GM23338 (cell line): ENCODE data around the gene MERTK. TPM values are rescaled to one million over a fixed set of nuclear protein-coding genes. Genes with fewer than 3 reads are reported as not detected.

Source experiments
- ATAC-seq: fragments of 200-7000 bp; cut with Tn5 transposase; 3 replicates; pipeline ENCODE4 v1.9.1; 2020
- DNase-seq: peaks from one replicate; pipeline ENCODE4 v3.0.0-alpha.2; 2015; ENCODE audit warnings: low spot score
- H2AFZ ChIP-seq: fragments of 200-600 bp; sonication (generic); 2 replicates; pipeline ENCODE4 v1.8.0; 2016; ENCODE audit warnings: antibody characterized with exemption, mild to moderate bottlenecking, moderate library complexity
- H3F3A ChIP-seq: fragments of 200-600 bp; sonication (generic); replicated peaks from 2 replicates; pipeline ENCODE4 v1.8.0; 2017; ENCODE audit warnings: antibody characterized with exemption, mixed run types, low read depth
- H3K27ac ChIP-seq: fragments of 200-600 bp; sonication (generic); 2 replicates; pipeline ENCODE4 v1.6.1; 2016; ENCODE audit warnings: low read depth
- H3K27me3 ChIP-seq: fragments of 200-600 bp; sonication (generic); 2 replicates; pipeline ENCODE4 v1.8.0; 2016; ENCODE audit warnings: mild to moderate bottlenecking, mixed run types, moderate library complexity; ENCODE audit not compliant: insufficient read depth
- H3K36me3 ChIP-seq: fragments of 200-600 bp; sonication (generic); 2 replicates; pipeline ENCODE4 v1.8.0; 2016; ENCODE audit warnings: mild to moderate bottlenecking; ENCODE audit not compliant: insufficient read depth
- H3K4me1 ChIP-seq: fragments of 200-600 bp; sonication (generic); 2 replicates; pipeline ENCODE4 v1.8.0; 2016; ENCODE audit warnings: mild to moderate bottlenecking, moderate library complexity; ENCODE audit not compliant: insufficient read depth
- H3K4me2 ChIP-seq: fragments of 200-600 bp; sonication (generic); 2 replicates; pipeline ENCODE4 v1.7.1; 2017; ENCODE audit warnings: mixed run types
- H3K4me3 ChIP-seq: fragments of 200-600 bp; sonication (generic); 2 replicates; pipeline ENCODE4 v1.6.1; 2016; ENCODE audit warnings: mixed run types
- H3K79me2 ChIP-seq: fragments of 200-600 bp; sonication (generic); replicated peaks from 2 replicates; pipeline ENCODE4 v1.8.0; 2017; ENCODE audit warnings: mild to moderate bottlenecking; ENCODE audit not compliant: insufficient read depth
- H3K9me2 ChIP-seq: fragments of 200-600 bp; sonication (generic); 2 replicates; pipeline ENCODE4 v1.8.0; 2017; ENCODE audit not compliant: insufficient read depth
- H4K20me1 ChIP-seq: fragments of 200-600 bp; sonication (generic); replicated peaks from 2 replicates; pipeline ENCODE4 v1.8.0; 2017; ENCODE audit warnings: mild to moderate bottlenecking; ENCODE audit not compliant: insufficient read depth
- H3K27ac Mint-ChIP-seq: 2 replicates; pipeline ENCODE4 v1.8.0; 2020; ENCODE audit warnings: inconsistent platforms, mild to moderate bottlenecking, moderate library complexity, mixed read lengths
- H3K27me3 Mint-ChIP-seq: 3 replicates; pipeline ENCODE4 v1.8.0; 2022; ENCODE audit warnings: low read depth, mild to moderate bottlenecking, moderate library complexity, mixed read lengths, inconsistent platforms; ENCODE audit not compliant: insufficient read depth, poor library complexity
- H3K36me3 Mint-ChIP-seq: 3 replicates; pipeline ENCODE4 v1.8.0; 2021; ENCODE audit warnings: low read depth, mild to moderate bottlenecking, inconsistent platforms, moderate library complexity, mixed read lengths
- H3K4me1 Mint-ChIP-seq: 3 replicates; pipeline ENCODE4 v1.8.0; 2020; ENCODE audit warnings: mild to moderate bottlenecking, inconsistent platforms, mixed read lengths
- H3K4me3 Mint-ChIP-seq: 3 replicates; pipeline ENCODE4 v1.8.0; 2021; ENCODE audit warnings: moderate library complexity, mild to moderate bottlenecking, inconsistent platforms, mixed read lengths
- H3K9me3 Mint-ChIP-seq: 3 replicates; pipeline ENCODE4 v1.8.0; 2020; ENCODE audit warnings: moderate library complexity, mild to moderate bottlenecking, inconsistent platforms, mixed read lengths
- CREB1 ChIP-seq: fragments of 250-450 bp; sonication (Bioruptor Pico); IDR thresholded peaks from 2 replicates; pipeline ENCODE4 v1.5.0; 2020; ENCODE audit warnings: low read depth, mild to moderate bottlenecking, moderate library complexity
- EZH2 ChIP-seq: fragments of 200-600 bp; sonication (generic); IDR thresholded peaks from one replicate; pipeline ENCODE4 v1.8.0; 2017; ENCODE audit warnings: antibody characterized with exemption, mild to moderate bottlenecking, low read depth; ENCODE audit not compliant: unreplicated experiment
- EZH2phosphoT487 ChIP-seq: fragments of 200-600 bp; sonication (generic); IDR thresholded peaks from one replicate; pipeline ENCODE4 v1.8.1; 2018; ENCODE audit warnings: antibody characterized with exemption; ENCODE audit not compliant: unreplicated experiment
- JUNB ChIP-seq: IDR thresholded peaks from one replicate; pipeline ENCODE4 v1.6.1; 2016; ENCODE audit warnings: antibody characterized with exemption; ENCODE audit not compliant: unreplicated experiment
- NANOG ChIP-seq: IDR thresholded peaks from 2 replicates; pipeline ENCODE4 v1.6.1; 2016; ENCODE audit warnings: antibody characterized with exemption, borderline replicate concordance
- POLR2AphosphoS5 ChIP-seq: IDR thresholded peaks from 2 replicates; pipeline ENCODE4 v1.6.1; 2016; ENCODE audit warnings: antibody characterized with exemption, low read depth
- STAT1 ChIP-seq: IDR thresholded peaks from one replicate; pipeline ENCODE4 v1.6.1; 2016; ENCODE audit warnings: antibody characterized with exemption; ENCODE audit not compliant: unreplicated experiment
- ZNF114 ChIP-seq: fragments of 250-450 bp; sonication (Bioruptor Pico); IDR thresholded peaks from 2 replicates; pipeline ENCODE4 v1.5.0; 2020; ENCODE audit warnings: mild to moderate bottlenecking, moderate library complexity
- ZNF331 ChIP-seq: fragments of 250-450 bp; sonication (Bioruptor Pico); IDR thresholded peaks from 2 replicates; pipeline ENCODE4 v1.5.0; 2020; ENCODE audit warnings: low read depth, mild to moderate bottlenecking, moderate library complexity
- polyA plus RNA-seq: library from polyadenylated mRNA; unstranded; fragments of >200 nt; fragmentation: Nextera tagmentation; extraction: Ambion mirVana; gene quantifications from 2 replicates; pipeline ENCODE4 v1.2.1, GENCODE V29; 2016
- total RNA-seq: library from RNA; depleted of rRNA; stranded (reverse); fragments of >200 nt; shearing (Covaris generic); gene quantifications from 2 replicates; pipeline ENCODE4 v1.2.3, GENCODE V29; 2014
- TF ChIP-seq, protein P1 (sequence below): fragments of 250-450 bp; sonication (Bioruptor Pico); IDR thresholded peaks from 2 replicates; pipeline ENCODE4 v1.5.0; 2020; ENCODE audit warnings: mild to moderate bottlenecking, moderate library complexity
- TF ChIP-seq, protein P2 (sequence below), 2 experiments: fragments of 200-600 bp in 1 of 2; sonication (generic) in 1 of 2; conservative IDR thresholded peaks; 2 replicates each; pipeline versions ENCODE4 v1.5.1 to v1.6.1; 2016 to 2017; ENCODE audit warnings: antibody characterized with exemption in 2 of 2, low read depth in 2 of 2, mild to moderate bottlenecking in 2 of 2, moderate library complexity in 1 of 2
- TF ChIP-seq, protein P3 (sequence below): IDR thresholded peaks from 2 replicates; pipeline ENCODE4 v1.6.1; 2016; ENCODE audit warnings: antibody characterized with exemption
- TF ChIP-seq, protein P4 (sequence below): IDR thresholded peaks from one replicate; pipeline ENCODE4 v1.6.1; 2018; ENCODE audit warnings: antibody characterized with exemption; ENCODE audit not compliant: unreplicated experiment

MERTK gene
- total and polyA plus RNA-seq, 2 experiments from 2014 or later: 3.0 to 9.0 TPM

DNA sequence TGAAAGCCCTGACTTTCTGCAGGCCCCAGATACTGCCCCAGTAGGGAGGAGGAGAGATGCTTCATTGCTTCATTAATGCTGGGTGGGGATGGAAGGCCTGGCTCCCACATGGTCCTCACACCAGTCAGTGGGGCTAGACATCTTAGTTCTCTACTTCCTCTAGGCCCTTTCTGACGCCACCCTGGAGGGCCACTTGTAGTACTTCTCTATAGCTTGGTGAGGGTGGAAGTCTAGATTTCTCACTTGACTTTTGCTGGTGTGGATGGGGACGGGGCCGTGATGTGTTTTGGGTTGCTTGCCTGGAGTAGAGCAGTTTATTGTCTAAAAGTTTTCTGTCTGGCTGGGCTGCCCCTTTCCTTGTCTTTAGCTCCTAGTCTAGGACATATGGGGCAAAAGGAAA, 18.7 kb downstream of the MERTK start (continued):
- TF ChIP-seq ZNF331 (CRISPR knock-in tag) (no peak), NANOG (no peak)

DNA sequence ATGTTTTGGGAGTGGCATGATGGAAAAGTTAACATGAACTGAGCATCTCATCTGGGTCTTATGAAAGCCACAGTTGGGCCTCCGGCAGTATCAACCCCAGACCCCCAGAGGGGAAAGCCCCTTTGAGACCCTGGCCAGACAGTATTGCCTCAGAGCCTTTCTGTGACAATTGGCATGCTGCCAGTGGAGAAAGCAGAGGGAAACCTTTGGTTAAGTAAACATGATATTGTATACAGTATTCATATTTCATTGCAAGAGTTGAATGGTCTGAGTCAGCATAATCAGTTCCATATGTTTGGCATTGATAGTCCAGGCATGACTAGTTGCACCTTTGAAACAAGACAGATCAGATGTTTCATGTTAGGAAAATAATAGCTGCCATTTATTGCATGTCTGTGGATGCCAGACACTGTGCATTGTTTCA, 20.0 kb downstream of the MERTK start:
- H3K27me3 Mint-ChIP-seq: peaks cover 7% of the 10 kb centered on the region
- no peak for ATAC-seq
- H3K4me2 ChIP-seq: no peak overlapping the region
- H3K79me2 ChIP-seq: 0 out of 2 replicates have a peak, but pooled peaks cover 5% of the 10 kb centered on the region
- H3K4me3 Mint-ChIP-seq: no peak overlapping the region
- H3K27me3 ChIP-seq: no peaks in the 10 kb centered on the region
- H4K20me1 ChIP-seq: no peaks in the 10 kb centered on the region; the same call in 1 of the 2 replicates
- no peak overlapping the region for H3K27ac Mint-ChIP-seq
- H3K4me3 ChIP-seq: no peak overlapping the region
- no peaks in the 10 kb centered on the region for H3K36me3 Mint-ChIP-seq
- no peaks in the 10 kb centered on the region for H3K9me3 Mint-ChIP-seq
- TF ChIP-seq JUNB: no peak
- no peak for TF ChIP-seq ZNF114 (CRISPR knock-in tag)
- TF ChIP-seq, protein P1, sequence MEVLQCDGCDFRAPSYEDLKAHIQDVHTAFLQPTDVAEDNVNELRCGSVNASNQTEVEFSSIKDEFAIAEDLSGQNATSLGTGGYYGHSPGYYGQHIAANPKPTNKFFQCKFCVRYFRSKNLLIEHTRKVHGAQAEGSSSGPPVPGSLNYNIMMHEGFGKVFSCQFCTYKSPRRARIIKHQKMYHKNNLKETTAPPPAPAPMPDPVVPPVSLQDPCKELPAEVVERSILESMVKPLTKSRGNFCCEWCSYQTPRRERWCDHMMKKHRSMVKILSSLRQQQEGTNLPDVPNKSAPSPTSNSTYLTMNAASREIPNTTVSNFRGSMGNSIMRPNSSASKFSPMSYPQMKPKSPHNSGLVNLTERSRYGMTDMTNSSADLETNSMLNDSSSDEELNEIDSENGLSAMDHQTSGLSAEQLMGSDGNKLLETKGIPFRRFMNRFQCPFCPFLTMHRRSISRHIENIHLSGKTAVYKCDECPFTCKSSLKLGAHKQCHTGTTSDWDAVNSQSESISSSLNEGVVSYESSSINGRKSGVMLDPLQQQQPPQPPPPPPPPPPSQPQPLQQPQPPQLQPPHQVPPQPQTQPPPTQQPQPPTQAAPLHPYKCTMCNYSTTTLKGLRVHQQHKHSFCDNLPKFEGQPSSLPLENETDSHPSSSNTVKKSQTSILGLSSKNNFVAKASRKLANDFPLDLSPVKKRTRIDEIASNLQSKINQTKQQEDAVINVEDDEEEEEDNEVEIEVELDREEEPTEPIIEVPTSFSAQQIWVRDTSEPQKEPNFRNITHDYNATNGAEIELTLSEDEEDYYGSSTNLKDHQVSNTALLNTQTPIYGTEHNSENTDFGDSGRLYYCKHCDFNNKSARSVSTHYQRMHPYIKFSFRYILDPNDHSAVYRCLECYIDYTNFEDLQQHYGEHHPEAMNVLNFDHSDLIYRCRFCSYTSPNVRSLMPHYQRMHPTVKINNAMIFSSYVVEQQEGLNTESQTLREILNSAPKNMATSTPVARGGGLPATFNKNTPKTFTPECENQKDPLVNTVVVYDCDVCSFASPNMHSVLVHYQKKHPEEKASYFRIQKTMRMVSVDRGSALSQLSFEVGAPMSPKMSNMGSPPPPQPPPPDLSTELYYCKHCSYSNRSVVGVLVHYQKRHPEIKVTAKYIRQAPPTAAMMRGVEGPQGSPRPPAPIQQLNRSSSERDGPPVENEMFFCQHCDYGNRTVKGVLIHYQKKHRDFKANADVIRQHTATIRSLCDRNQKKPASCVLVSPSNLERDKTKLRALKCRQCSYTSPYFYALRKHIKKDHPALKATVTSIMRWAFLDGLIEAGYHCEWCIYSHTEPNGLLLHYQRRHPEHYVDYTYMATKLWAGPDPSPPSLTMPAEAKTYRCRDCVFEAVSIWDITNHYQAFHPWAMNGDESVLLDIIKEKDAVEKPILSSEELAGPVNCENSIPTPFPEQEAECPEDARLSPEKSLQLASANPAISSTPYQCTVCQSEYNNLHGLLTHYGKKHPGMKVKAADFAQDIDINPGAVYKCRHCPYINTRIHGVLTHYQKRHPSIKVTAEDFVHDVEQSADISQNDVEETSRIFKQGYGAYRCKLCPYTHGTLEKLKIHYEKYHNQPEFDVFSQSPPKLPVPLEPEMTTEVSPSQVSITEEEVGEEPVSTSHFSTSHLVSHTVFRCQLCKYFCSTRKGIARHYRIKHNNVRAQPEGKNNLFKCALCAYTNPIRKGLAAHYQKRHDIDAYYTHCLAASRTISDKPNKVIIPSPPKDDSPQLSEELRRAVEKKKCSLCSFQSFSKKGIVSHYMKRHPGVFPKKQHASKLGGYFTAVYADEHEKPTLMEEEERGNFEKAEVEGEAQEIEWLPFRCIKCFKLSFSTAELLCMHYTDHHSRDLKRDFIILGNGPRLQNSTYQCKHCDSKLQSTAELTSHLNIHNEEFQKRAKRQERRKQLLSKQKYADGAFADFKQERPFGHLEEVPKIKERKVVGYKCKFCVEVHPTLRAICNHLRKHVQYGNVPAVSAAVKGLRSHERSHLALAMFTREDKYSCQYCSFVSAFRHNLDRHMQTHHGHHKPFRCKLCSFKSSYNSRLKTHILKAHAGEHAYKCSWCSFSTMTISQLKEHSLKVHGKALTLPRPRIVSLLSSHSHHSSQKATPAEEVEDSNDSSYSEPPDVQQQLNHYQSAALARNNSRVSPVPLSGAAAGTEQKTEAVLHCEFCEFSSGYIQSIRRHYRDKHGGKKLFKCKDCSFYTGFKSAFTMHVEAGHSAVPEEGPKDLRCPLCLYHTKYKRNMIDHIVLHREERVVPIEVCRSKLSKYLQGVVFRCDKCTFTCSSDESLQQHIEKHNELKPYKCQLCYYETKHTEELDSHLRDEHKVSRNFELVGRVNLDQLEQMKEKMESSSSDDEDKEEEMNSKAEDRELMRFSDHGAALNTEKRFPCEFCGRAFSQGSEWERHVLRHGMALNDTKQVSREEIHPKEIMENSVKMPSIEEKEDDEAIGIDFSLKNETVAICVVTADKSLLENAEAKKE (CRISPR knock-in tag): no peak
- TF ChIP-seq STAT1: no peak
- TF ChIP-seq, protein P2, sequence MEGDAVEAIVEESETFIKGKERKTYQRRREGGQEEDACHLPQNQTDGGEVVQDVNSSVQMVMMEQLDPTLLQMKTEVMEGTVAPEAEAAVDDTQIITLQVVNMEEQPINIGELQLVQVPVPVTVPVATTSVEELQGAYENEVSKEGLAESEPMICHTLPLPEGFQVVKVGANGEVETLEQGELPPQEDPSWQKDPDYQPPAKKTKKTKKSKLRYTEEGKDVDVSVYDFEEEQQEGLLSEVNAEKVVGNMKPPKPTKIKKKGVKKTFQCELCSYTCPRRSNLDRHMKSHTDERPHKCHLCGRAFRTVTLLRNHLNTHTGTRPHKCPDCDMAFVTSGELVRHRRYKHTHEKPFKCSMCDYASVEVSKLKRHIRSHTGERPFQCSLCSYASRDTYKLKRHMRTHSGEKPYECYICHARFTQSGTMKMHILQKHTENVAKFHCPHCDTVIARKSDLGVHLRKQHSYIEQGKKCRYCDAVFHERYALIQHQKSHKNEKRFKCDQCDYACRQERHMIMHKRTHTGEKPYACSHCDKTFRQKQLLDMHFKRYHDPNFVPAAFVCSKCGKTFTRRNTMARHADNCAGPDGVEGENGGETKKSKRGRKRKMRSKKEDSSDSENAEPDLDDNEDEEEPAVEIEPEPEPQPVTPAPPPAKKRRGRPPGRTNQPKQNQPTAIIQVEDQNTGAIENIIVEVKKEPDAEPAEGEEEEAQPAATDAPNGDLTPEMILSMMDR (conservative IDR thresholded peaks at IDR 0.05; ENCODE audit: low read depth in 2 of 2): no peak
- TF ChIP-seq EZH2: no peak
- TF ChIP-seq CREB1 (CRISPR knock-in tag): no peak
- TF ChIP-seq ZNF331 (CRISPR knock-in tag): no peak
- no peak for TF ChIP-seq NANOG
- TF ChIP-seq, protein P3, sequence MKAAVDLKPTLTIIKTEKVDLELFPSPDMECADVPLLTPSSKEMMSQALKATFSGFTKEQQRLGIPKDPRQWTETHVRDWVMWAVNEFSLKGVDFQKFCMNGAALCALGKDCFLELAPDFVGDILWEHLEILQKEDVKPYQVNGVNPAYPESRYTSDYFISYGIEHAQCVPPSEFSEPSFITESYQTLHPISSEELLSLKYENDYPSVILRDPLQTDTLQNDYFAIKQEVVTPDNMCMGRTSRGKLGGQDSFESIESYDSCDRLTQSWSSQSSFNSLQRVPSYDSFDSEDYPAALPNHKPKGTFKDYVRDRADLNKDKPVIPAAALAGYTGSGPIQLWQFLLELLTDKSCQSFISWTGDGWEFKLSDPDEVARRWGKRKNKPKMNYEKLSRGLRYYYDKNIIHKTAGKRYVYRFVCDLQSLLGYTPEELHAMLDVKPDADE: no peak
- TF ChIP-seq, protein P4, sequence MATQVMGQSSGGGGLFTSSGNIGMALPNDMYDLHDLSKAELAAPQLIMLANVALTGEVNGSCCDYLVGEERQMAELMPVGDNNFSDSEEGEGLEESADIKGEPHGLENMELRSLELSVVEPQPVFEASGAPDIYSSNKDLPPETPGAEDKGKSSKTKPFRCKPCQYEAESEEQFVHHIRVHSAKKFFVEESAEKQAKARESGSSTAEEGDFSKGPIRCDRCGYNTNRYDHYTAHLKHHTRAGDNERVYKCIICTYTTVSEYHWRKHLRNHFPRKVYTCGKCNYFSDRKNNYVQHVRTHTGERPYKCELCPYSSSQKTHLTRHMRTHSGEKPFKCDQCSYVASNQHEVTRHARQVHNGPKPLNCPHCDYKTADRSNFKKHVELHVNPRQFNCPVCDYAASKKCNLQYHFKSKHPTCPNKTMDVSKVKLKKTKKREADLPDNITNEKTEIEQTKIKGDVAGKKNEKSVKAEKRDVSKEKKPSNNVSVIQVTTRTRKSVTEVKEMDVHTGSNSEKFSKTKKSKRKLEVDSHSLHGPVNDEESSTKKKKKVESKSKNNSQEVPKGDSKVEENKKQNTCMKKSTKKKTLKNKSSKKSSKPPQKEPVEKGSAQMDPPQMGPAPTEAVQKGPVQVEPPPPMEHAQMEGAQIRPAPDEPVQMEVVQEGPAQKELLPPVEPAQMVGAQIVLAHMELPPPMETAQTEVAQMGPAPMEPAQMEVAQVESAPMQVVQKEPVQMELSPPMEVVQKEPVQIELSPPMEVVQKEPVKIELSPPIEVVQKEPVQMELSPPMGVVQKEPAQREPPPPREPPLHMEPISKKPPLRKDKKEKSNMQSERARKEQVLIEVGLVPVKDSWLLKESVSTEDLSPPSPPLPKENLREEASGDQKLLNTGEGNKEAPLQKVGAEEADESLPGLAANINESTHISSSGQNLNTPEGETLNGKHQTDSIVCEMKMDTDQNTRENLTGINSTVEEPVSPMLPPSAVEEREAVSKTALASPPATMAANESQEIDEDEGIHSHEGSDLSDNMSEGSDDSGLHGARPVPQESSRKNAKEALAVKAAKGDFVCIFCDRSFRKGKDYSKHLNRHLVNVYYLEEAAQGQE: no peak
- no peak for TF ChIP-seq POLR2AphosphoS5
- TF ChIP-seq EZH2phosphoT487: no peak
- H3K27ac ChIP-seq: no peak overlapping the region
- H2AFZ ChIP-seq: no peak overlapping the region
- H3K36me3 ChIP-seq: no peaks in the 10 kb centered on the region
- H3F3A ChIP-seq: no peaks in the 10 kb centered on the region
- H3K9me2 ChIP-seq: no peaks in the 10 kb centered on the region
- no peaks in the 10 kb centered on the region for H3K4me1 ChIP-seq
- no peak for DNase-seq
- H3K4me1 Mint-ChIP-seq: 0 out of 3 replicates have a peak, but pooled peaks cover 7% of the 10 kb centered on the region
